HT1080 (cell line): ENCODE measurements around the gene DYNLL2. TPM values are rescaled to one million over a fixed set of nuclear protein-coding genes. Genes with fewer than 3 reads are reported as not detected.
"Not testable (repeated sequence)": the region's sequence is repeated elsewhere in the genome, so short reads cannot be mapped to it uniquely, and the experiment has no call there.

Experiments
- DNase-seq: peaks from one replicate; pipeline ENCODE4 v3.0.0-alpha.2; 2015; ENCODE audit warnings: low read depth
- total RNA-seq: library from RNA; depleted of rRNA; stranded (reverse); fragments of >200 nt; shearing (Covaris generic); gene quantifications from 2 replicates; pipeline ENCODE4 v1.2.3, GENCODE V29; 2014

Gene DYNLL2
- total RNA-seq, 1 experiment from 2014 or later: 20.0 TPM

DNA sequence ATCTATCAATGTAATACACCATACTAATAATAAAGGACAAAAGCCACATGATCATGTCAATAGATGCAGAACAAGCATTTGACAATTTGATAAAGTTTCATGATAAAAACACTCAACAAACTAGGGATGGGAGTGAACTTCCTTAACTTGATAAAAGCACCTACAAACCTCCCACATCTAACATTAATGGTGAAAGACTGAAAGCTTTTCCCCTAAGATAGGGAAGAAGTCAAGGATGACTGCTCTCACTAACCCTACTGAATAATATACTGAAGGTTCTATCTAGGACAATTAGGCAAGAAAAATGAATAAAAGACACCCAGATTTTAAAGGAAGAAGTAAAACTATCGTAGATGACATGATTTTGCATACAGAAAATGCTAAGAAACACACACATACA lies 10.4 kb upstream of the DYNLL2 start:
- DNase-seq: no peak

DNA sequence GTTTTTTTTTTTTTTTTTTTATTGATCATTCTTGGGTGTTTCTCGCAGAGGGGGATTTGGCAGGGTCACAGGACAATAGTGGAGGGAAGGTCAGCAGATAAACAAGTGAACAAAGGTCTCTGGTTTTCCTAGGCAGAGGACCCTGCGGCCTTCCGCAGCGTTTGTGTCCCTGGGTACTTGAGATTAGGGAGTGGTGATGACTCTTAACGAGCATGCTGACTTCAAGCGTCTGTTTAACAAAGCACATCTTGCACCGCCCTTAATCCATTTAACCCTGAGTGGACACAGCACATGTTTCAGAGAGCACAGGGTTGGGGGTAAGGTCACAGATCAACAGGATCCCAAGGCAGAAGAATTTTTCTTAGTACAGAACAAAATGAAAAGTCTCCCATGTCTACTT lies 10.0 kb upstream of the DYNLL2 start:
- not testable (repeated sequence) for DNase-seq

DNA sequence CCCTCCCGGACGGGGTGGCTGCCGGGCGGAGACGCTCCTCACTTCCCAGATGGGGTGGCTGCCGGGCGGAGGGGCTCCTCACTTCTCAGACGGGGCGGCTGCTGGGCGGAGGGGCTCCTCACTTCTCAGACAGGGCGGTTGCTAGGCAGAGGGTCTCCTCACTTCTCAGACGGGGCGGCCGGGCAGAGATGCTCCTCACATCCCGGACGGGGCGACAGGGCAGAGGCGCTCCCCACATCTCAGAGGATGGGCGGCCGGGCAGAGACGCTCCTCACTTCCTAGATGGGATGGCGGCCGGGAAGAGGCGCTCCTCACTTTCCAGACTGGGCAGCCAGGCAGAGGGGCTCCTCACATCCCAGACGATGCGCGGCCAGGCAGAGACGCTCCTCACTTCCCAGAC lies 8.8 kb upstream of the DYNLL2 start:
- DNase-seq: not testable (repeated sequence)

DNA sequence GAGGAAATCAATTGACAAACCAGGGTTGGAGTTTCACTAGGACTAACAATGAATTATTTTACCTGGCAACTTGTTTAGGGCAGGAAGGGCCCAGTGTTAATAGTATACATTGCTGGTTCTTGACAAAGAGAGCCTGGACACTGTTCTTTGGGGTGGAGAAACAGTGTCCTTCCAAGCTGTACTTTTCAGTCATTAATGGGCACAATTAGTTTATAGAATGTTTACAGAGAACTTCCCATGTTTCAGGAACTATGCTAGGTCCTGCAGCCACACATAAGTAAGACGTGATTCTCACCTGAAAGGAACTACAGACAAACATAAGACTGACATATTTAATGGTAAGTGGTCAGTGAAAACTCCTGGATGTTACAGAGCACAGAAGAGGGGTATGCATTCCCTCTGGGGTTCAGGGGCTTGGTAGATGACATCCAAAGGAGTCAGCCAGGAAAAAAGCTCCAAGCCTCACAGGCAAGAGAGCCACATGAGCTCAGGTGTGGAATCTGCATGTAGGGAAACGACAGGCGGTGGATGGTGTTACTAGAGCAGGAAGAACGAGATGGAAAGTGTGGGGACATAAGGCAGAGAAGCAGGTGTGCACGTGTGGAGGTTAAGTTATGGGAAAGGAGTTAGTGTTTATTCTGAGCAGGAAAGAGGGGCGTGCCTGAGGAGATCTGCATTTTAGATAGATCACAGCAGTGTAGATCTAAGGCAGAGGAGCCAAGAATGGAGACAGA lies 3.8 kb upstream of the DYNLL2 start:
- no peak for DNase-seq

- DNase-seq: no peak
Observed at GRCh38 chr17:58081646-58082340, 1.4 kb upstream of the DYNLL2 start.

- DNase-seq: peak; percentile 6
Observed at GRCh38 chr17:58082341-58082869, 814 bp upstream of the DYNLL2 start.

DNA sequence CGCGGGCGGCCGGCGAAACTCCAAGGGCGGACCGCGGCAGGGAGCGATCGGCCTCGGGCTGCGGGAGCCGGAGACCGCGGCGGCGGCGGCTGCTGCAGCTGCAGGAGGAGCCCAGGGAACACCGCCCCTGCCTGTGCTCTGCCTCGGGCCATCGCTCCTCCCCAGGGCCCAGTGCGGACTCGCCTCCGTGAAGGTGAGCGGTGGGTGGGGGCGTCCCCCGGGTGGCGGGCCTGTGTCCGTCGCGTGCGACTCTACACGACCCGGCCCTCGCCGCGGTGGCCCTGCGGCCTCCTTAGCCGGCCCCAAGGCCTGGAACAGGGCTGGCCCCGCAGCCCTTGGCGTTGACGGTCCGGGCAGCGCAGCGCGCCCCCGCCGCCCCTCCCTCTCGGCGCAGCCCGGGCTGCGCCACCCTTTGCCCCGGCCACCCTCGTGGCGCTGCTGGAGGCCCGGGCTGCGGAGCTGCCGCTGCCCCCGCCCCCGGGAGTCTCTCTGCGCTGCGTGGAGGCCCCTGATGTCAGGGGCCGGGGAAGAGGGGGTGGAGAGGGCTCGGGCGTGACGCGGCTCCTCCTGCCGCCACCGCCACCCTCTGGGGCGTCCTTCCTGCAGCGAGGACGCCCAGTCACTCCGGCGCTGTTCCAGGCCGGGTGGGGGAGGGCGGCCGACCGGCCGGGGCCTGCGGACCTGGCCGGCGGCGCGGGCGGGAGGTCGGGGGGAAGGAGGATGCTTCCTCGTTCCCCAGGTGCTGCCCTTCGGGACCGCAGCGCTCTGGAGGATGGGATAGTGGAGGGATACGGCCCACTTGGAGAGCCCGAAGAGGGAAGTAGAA lies 485 bp downstream of the DYNLL2 start:
- DNase-seq: peak; percentile 41

DNA sequence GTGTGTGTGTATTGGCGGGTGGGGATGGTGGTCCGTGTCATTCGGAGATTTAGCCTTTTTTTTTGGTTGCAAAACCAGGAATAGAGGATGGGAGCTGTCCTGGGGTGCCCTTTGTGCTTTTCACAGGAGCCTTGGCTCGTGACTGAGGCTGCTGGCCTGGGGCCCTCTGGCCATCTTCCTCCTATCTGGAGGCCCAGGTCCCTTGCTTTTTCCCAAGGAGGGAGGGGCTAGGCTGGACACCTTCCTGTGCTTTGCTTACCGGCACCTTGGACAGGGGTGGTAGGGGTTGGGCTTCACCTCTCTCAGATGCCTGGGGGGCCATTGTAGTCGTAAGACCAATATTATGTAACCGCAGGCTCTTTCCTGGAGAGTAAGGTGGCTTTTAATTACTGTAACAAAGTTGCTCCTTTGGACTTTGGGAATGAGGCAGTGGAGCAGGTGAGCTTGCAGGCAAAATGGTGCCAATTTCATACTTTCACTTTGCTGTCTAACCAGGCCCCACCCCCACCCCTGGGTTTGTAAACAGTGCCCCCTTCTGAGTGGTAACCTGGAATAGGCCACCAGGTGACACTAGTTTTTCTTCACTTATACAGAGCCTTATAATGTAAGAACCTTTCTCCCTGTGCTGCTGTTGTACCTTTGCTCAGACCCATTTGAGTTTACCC lies 1.2 kb downstream of the DYNLL2 start:
- peak; percentile 7 for DNase-seq

DNA sequence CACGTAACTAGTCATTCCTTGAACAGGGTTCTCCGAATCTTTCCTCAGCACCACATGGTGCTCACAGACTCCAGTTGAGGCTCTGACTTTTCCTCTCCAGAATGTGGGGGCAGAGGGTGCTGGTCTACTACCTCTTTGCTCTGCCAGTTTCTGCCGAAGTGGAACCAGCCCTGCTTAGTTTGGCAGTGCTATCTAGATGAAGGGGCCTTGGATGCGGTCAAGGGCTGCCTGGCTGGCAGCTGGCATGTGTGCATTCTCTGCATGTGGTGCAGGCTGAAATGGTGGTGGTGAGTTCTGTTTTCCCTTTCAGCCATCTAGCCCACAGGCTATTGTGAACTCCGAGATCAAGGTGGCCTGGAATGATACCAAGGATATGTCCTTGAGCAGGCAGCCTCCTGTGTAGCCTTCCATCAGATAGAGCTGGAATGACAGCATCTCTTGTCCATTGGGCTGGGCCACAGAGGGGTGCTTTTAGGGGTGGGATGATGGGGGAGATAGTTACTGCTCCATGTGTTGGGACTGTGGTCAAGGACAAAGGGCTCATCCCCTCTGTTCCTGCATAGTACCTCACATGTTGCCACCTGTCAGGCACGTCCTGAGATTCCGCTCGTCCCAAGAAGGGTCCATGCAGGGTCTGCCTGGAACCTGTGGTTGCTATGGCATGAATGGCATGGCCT lies 2.0 kb downstream of the DYNLL2 start:
- DNase-seq: no peak

DNA sequence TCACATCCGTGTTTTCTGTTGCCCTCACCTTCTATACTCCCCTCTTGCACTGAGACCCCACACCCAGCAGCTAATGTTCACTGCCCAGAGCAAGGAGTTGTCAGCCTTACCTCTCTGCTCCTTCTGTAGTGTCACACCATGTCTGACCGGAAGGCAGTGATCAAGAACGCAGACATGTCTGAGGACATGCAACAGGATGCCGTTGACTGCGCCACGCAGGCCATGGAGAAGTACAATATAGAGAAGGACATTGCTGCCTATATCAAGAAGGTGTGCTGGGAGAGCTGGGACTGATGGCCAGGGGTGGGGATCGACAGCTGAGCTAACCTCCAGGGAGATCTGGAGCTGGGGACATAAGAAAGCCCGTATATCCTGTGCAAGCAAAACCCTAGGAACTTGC lies 3.7 kb downstream of the DYNLL2 start:
- DNase-seq: no peak

- no peak for DNase-seq
Observed at GRCh38 chr17:58088624-58089023, 5.4 kb downstream of the DYNLL2 start.

GRCh38 chr17:58089111-58089510 lies 5.9 kb downstream of the DYNLL2 start:
- DNase-seq: no peak

- DNase-seq: no peak
Observed at GRCh38 chr17:58091024-58091567, 7.9 kb downstream of the DYNLL2 start.

GRCh38 chr17:58092101-58092796 lies 9.0 kb downstream of the DYNLL2 start:
- DNase-seq: no peak

GRCh38 chr17:58092797-58093385 lies 9.7 kb downstream of the DYNLL2 start:
- no peak for DNase-seq

GRCh38 chr17:58094118-58094517 lies 10.9 kb downstream of the DYNLL2 start:
- no peak for DNase-seq

DNA sequence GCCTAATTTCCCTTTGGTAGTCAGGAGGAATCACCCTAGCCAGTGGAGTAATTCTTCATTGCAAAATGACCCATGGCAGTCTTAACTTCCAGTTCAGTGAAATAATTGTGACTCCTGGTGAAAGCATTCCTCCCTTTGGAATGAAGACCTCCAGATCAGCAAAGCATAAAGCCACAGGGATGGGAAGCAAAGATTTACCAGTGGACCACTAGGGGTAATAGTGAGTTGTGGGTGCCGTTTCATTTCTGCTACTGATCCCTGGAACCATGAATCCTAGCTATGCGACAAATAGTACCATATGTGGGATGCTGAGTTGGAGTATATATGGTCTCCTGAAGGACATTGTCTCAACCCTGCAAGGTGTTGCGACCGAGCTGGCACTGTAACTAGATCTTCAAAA lies 13.7 kb downstream of the DYNLL2 start:
- DNase-seq: no peak

DNA sequence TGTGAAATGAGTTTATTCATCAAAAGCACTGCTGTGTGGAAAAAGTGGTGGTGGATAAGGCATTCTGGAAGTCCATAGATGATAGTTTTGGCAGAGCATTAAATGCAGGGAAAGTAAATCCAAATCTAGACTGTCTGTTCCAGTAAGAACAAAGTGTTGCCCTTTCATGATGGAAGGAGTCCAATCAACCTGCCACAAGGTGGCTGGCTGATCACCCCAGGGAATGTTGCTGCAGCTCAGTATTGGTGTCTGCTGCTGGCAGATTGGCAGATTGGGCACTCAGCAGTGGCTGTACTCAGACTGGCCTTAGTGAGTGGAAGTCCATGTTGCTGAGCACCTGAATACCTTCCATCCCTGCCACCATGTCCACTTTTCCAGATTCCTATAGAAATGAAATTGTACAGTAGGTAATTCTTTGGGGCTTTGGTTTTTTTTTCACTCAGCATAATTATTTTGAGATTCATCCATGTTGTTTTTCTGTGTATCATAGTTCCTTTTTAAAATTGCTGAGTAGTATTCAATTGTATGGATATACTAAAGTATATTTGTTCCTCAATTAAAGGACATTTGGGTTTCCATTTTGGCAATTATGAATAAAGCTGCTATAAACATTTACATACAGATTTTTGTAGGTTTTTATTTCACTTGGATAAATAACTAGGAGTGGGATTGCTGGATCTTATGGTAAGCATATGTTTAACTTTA lies 14.3 kb downstream of the DYNLL2 start:
- DNase-seq: no peak

- DNase-seq: no peak
Observed at GRCh38 chr17:58100506-58100905, 17.3 kb downstream of the DYNLL2 start.
